A673 (cell line): Measurements from ENCODE around the gene SRPRB. TPM values are rescaled to one million over a fixed set of nuclear protein-coding genes. Genes with fewer than 3 reads are reported as not detected.

ENCODE experiments used
- BruUV-seq: library from RNA; stranded (reverse); fragments of 400-500 nt; replicated peaks from 2 replicates; lab custom pipeline; 2021; lab: Mats Ljungman, UMichigan
- CTCF ChIA-PET: fragments of 300-600 bp; sonication (Branson Sonifier 250); formaldehyde crosslinking; loops from one replicate; lab custom pipeline; 2022; ENCODE audit warnings: antibody characterized with exemption; lab: Charles Lee
- POLR2A ChIA-PET: fragments of 300-600 bp; sonication (Branson Sonifier 250); formaldehyde crosslinking; loops from one replicate; lab custom pipeline; 2022; ENCODE audit warnings: antibody characterized with exemption; ENCODE audit not compliant: low non-redundant PET; lab: Charles Lee
- DNase-seq: peaks from one replicate; pipeline ENCODE4 v3.0.0-alpha.2; 2015; ENCODE audit warnings: low spot score
- H3K27ac ChIP-seq: fragments of 200-600 bp; sonication (generic); 2 replicates; pipeline ENCODE4 v1.5.1; 2016; ENCODE audit warnings: mixed run types, low read depth, mild to moderate bottlenecking, mixed read lengths, antibody characterized with exemption, low read length; ENCODE audit not compliant: poor library complexity, severe bottlenecking
- H3K27me3 ChIP-seq: fragments of 200-600 bp; sonication (generic); replicated peaks from 2 replicates; pipeline ENCODE4 v1.6.1; 2017; ENCODE audit warnings: mixed run types, low read depth, mild to moderate bottlenecking, mixed read lengths, antibody characterized with exemption, low read length; ENCODE audit not compliant: insufficient read depth, poor library complexity
- H3K36me3 ChIP-seq: fragments of 200-600 bp; sonication (generic); 2 replicates; pipeline ENCODE4 v1.6.1; 2016; ENCODE audit warnings: mixed run types, mild to moderate bottlenecking, mixed read lengths, antibody characterized with exemption, low read length; ENCODE audit not compliant: insufficient read depth, poor library complexity, severe bottlenecking
- H3K4me1 ChIP-seq: fragments of 200-600 bp; sonication (generic); 2 replicates; pipeline ENCODE4 v1.6.1; 2017; ENCODE audit warnings: mixed run types, mild to moderate bottlenecking, mixed read lengths, antibody characterized with exemption, low read length; ENCODE audit not compliant: insufficient read depth, poor library complexity, severe bottlenecking
- H3K4me3 ChIP-seq: fragments of 200-600 bp; sonication (generic); 2 replicates; pipeline ENCODE4 v1.5.1; 2016; ENCODE audit warnings: low read depth, mixed run types, mild to moderate bottlenecking, mixed read lengths, low read length; ENCODE audit not compliant: poor library complexity, severe bottlenecking
- H3K9me3 ChIP-seq: fragments of 200-600 bp; sonication (generic); 2 replicates; pipeline ENCODE4 v1.6.1; 2016; ENCODE audit warnings: mixed run types, low read depth, mild to moderate bottlenecking, mixed read lengths, antibody characterized with exemption, low read length; ENCODE audit not compliant: poor library complexity, severe bottlenecking
- CTCF ChIP-seq: fragments of 300-800, 200-600 bp; sonication (generic); conservative IDR thresholded peaks from 2 replicates; pipeline ENCODE4 v1.5.1; 2017; ENCODE audit warnings: low read depth, mild to moderate bottlenecking, antibody characterized with exemption, low read length, moderate library complexity, mixed read lengths
- EZH2 ChIP-seq: fragments of 200-600 bp; sonication (generic); IDR thresholded peaks from 2 replicates; pipeline ENCODE4 v1.6.1; 2017; ENCODE audit warnings: borderline replicate concordance, low read depth, mild to moderate bottlenecking, mixed read lengths, antibody characterized with exemption, low read length; ENCODE audit not compliant: poor library complexity, severe bottlenecking
- intact Hi-C: fragments of 100-400 bp; cut with micrococcal nuclease; formaldehyde crosslinking; loops from one replicate; pipeline ENCODE4 v1.10.0; 2022; ENCODE audit not compliant: unreplicated experiment
- total RNA-seq: library from RNA; stranded (reverse); gene quantifications from 2 replicates; pipeline ENCODE4 v1.2.3, GENCODE V29; 2021

The SRPRB gene
- total RNA-seq, 1 experiment from 2014 or later = 64.2 TPM

DNA sequence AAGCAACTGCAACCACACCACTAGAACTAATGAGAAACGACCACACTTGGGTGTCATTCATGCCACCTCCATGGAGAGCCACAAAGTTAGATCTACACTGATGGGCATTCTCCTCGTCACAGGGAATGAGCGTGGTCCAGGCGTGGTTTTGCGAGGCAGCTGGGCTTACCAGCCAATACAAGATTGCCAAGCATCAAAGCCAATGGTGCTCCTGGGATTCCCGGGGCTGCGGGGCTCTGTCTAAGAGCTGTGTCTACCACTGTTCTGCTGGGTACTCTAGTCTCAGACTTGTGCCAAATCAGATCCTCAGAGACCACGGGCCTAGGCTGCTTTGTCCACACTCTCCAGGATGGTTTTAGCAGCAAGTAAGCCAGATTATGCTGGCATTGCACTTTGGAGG lies 46.3 kb downstream of the SRPRB start:
- DNase-seq = no peak
- H3K9me3 ChIP-seq = no peaks in the 10 kb centered on the region
- TF ChIP-seq EZH2 (no peak), CTCF (no peak)
- no TSS peak for BruUV-seq
- ChIA-PET POLR2A (no interaction called here), CTCF (no interaction called here)
- no peaks in the 10 kb centered on the region for H3K36me3 ChIP-seq
- intact Hi-C loops = no loop called here
- H3K4me1 ChIP-seq = peaks cover 4% of the 10 kb centered on the region
- no peaks in the 10 kb centered on the region for H3K27me3 ChIP-seq
- H3K27ac ChIP-seq = no peak overlapping the region
- no peak overlapping the region for H3K4me3 ChIP-seq

GRCh38 chr3:133853063-133853924 lies 47.7 kb downstream of the SRPRB start:
- TF ChIP-seq EZH2 (no peak), CTCF (no peak)
- no peak overlapping the region for H3K27ac ChIP-seq
- peaks cover 4% of the 10 kb centered on the region for H3K4me1 ChIP-seq
- no TSS peak for BruUV-seq
- DNase-seq = no peak
- no peak overlapping the region for H3K4me3 ChIP-seq
- ChIA-PET POLR2A (no interaction called here), CTCF (no interaction called here)
- H3K36me3 ChIP-seq = no peaks in the 10 kb centered on the region
- intact Hi-C loops = no loop called here
- no peaks in the 10 kb centered on the region for H3K27me3 ChIP-seq
- H3K9me3 ChIP-seq = no peaks in the 10 kb centered on the region

DNA sequence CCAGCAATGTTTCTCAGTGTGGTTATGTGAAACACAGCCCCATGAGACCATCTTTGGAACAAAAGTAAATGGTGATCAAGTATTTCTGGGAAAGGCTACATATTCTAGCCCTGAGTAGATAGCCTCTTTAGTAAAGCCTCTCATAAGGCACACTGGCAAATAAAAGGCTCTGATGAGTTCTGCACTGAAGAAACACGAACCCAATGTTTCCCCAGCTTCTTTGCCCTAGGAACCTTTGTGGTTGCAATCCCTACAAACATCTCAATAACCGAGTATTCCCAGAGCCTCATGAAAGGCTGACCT lies 48.3 kb downstream of the SRPRB start:
- H3K27ac ChIP-seq = no peak overlapping the region
- intact Hi-C loops = no loop called here
- BruUV-seq = no TSS peak
- H3K4me1 ChIP-seq = peaks cover 4% of the 10 kb centered on the region
- no peak for DNase-seq
- TF ChIP-seq CTCF = no peak
- no peak for TF ChIP-seq EZH2
- H3K4me3 ChIP-seq = no peak overlapping the region
- ChIA-PET POLR2A (no interaction called here), CTCF (no interaction called here)
- no peaks in the 10 kb centered on the region for H3K9me3 ChIP-seq
- H3K27me3 ChIP-seq = no peaks in the 10 kb centered on the region
- no peaks in the 10 kb centered on the region for H3K36me3 ChIP-seq
